Heart right ventricle (tissue), 16 donors: ENCODE results near the gene SH3RF3. TPM values are rescaled to one million over a fixed set of nuclear protein-coding genes. Genes with fewer than 3 reads are reported as not detected.

Source experiments
- ATAC-seq, 8 donors: fragments of 200-7000 bp; cut with Tn5 transposase; one replicate each; pipeline ENCODE4 v1.9.1; 2020; ENCODE audit warnings: mild to moderate bottlenecking in 8 of 8, moderate library complexity in 8 of 8, moderate number of reproducible peaks in 1 of 8
- DNase-seq, 2 donors: peaks; one replicate each; pipeline ENCODE4 v3.0.0-alpha.2; 2020
- H3K27ac ChIP-seq, 10 donors: fragments of 200-600 bp; sonication (generic) in 2 of 10; one replicate each; pipeline versions ENCODE4 v1.5.0 to v1.8.0; 2020 to 2022; ENCODE audit warnings: mild to moderate bottlenecking in 3 of 10
- H3K27me3 ChIP-seq, 7 donors: fragments of 200-600 bp; one replicate each; pipeline ENCODE4 v1.8.0; 2021 to 2022; ENCODE audit warnings: mild to moderate bottlenecking in 2 of 7
- H3K36me3 ChIP-seq, 9 donors: fragments of 200-600 bp; sonication (generic) in 1 of 9; one replicate each; pipeline versions ENCODE4 v1.5.0 to v1.8.0; 2020 to 2022; ENCODE audit warnings: mild to moderate bottlenecking in 2 of 9
- H3K4me1 ChIP-seq, 9 donors: fragments of 200-600 bp; sonication (generic) in 1 of 9; one replicate each; pipeline versions ENCODE4 v1.5.0 to v1.8.0; 2020 to 2022; ENCODE audit warnings: mild to moderate bottlenecking in 4 of 9
- H3K4me3 ChIP-seq, 10 donors: fragments of 200-600 bp; sonication (generic) in 2 of 10; one replicate each; pipeline versions ENCODE4 v1.5.0 to v1.8.0; 2020 to 2022; ENCODE audit warnings: mild to moderate bottlenecking in 7 of 10, moderate library complexity in 2 of 10
- H3K9me3 ChIP-seq, 11 donors: fragments of 200-600 bp in 10 of 11; sonication (generic) in 2 of 11; one replicate each; pipeline versions ENCODE4 v1.5.0 to v1.8.0; 2013 to 2022; ENCODE audit warnings: mild to moderate bottlenecking in 2 of 11, control low read depth in 1 of 11, moderate library complexity in 1 of 11
- CTCF ChIP-seq, 9 donors: fragments of 200-600 bp; sonication (generic) in 2 of 9; IDR thresholded peaks; one replicate each; pipeline versions ENCODE4 v1.5.0 to v1.8.0; 2021 to 2022; ENCODE audit warnings: antibody characterized with exemption in 9 of 9, mild to moderate bottlenecking in 5 of 9, moderate library complexity in 1 of 9
- WGBS, 2 donors: extraction: QIAGEN DNeasy Blood & Tissue Kit; methylation state at CpG; one replicate each; pipeline ENCODE4 v1.1.7; 2013; ENCODE audit warnings: inconsistent platforms in 1 of 2; 5-methylcytosine and 5-hydroxymethylcytosine counted together
- intact Hi-C, 10 donors: fragments of 100-400 bp; cut with DNase I; formaldehyde crosslinking; loops; one replicate each; pipeline versions ENCODE4 v1.11.1 to v1.14.2; 2022
- polyA plus RNA-seq, 2 donors: library from polyadenylated mRNA; stranded (reverse); fragments of 200-250 nt; gene quantifications; one replicate each; pipeline ENCODE4 v1.2.3, GENCODE V29; 2013
- total RNA-seq, 10 donors: library from RNA; stranded (reverse); fragmentation: NEBNext Ultra II Directional in 3 of 10; extraction: Animal tissue kit (Norgen Biotek cat#: 25700) in 3 of 10; gene quantifications; one replicate each; pipeline versions ENCODE4 v1.2.1 to v1.2.4, GENCODE V29; 2021 to 2023
- donor health status: Arrhythmogenic right ventricular cardiomyopathy.
- donor health status: ischemic (EF 13 %, LVEDD 7.1; RV severe dilation, severe dysfunction).
- donor health status: healthy with polysubstance abuse.
- donor health status: DM: no; HTN: yes; CAD: no.
- donor health status: DM: no; HTN: no; CAD: no.
- donor health status: ischemic (EF 25% LVEDD 6.9; RV normal size, moderate dysfunction).
- donor health status: ischemic (EF 25% LVEDD 5.7; RV mildly dilated, moderate dysfunction).
- donor health status: healthy.
- donor health status: DM: yes; HTN: yes; CAD: no.
- donor health status: Ischemic cardiomyopathy.
- donor health status: ischemic (EF 35%, LVEDD 5.7; RV mildly dilated, moderate dysfunction).
- donor health status: nonischemic (EF 11% LVEDD 7.7; RV severe dilation, severe dysfunction).
- donor health status: DM: yes; HTN: yes; CAD: no.
- donor health status: PGD.
- donor health status: ischemic (EF 29% LVEDD 5.4; RV normal size, mild dysfunction).
- donor health status: nonischemic (EF 23%, LVEDD 6.1; RV moderate dilation, normal function).

The SH3RF3 gene
- total and polyA plus RNA-seq, 12 donors, result 5.0 to 11.5 (median 8.6) TPM

- 63 to 67% methylated on average over 20 of the region's 20 CpGs for WGBS, 2 donors
- DNase-seq (no peak), ATAC-seq (peak in 1 of 8 donors; percentile 24)
- no peaks in the 10 kb centered on the region for H3K4me1 ChIP-seq
- H3K27me3 ChIP-seq, result no peaks in the 10 kb centered on the region
- no peak overlapping the region for H3K4me3 ChIP-seq
- intact Hi-C loops, result no loop called here
- TF ChIP-seq CTCF (IDR thresholded peaks at IDR 0.05), result no peak
- no peaks in the 10 kb centered on the region for H3K36me3 ChIP-seq
- no peaks in the 10 kb centered on the region for H3K9me3 ChIP-seq
- no peak overlapping the region for H3K27ac ChIP-seq
Measured at GRCh38 chr2:109521233-109522062, 392.4 kb downstream of the SH3RF3 start.

GRCh38 chr2:109522063-109522374 is 393.0 kb downstream of the SH3RF3 start:
- H3K9me3 ChIP-seq, result no peaks in the 10 kb centered on the region
- intact Hi-C loops, result no loop called here
- DNase-seq, result no peak

GRCh38 chr2:109523121-109523520 is 394.1 kb downstream of the SH3RF3 start:
- TF ChIP-seq CTCF (IDR thresholded peaks at IDR 0.05), result no peak
- Histone ChIP-seq H3K36me3 (no peaks in the 10 kb centered on the region), H3K27ac (no peak overlapping the region), H3K27me3 (peaks cover 0 to 5% (median 0%) of the 10 kb centered on the region in 7 donors), H3K4me3 (no peak overlapping the region), H3K4me1 (no peaks in the 10 kb centered on the region), H3K9me3 (no peaks in the 10 kb centered on the region)
- WGBS, 2 donors, result 81 to 82% methylated on average over 6 of the region's 6 CpGs
- intact Hi-C loops, result no loop called here
- no peak for DNase-seq
- ATAC-seq, result no peak

More at GRCh38 chr2:109522063-109522374, 393.0 kb downstream of the SH3RF3 start:
- Histone ChIP-seq H3K27me3 (no peaks in the 10 kb centered on the region), H3K4me3 (no peak overlapping the region), H3K36me3 (no peaks in the 10 kb centered on the region), H3K27ac (no peak overlapping the region), H3K4me1 (no peaks in the 10 kb centered on the region)
- no peak for TF ChIP-seq CTCF (IDR thresholded peaks at IDR 0.05)
- 93 to 94% methylated on average over 7 of the region's 7 CpGs for WGBS, 2 donors
- ATAC-seq, result no peak

- DNase-seq (no peak), ATAC-seq (no peak)
- H3K4me3 ChIP-seq, result no peak overlapping the region
- H3K4me1 ChIP-seq, result no peaks in the 10 kb centered on the region
- intact Hi-C loops, result no loop called here
- no peaks in the 10 kb centered on the region for H3K9me3 ChIP-seq
- no peaks in the 10 kb centered on the region for H3K36me3 ChIP-seq
- no peak for TF ChIP-seq CTCF (IDR thresholded peaks at IDR 0.05)
- WGBS, 2 donors, result 84 to 88% methylated on average over 13 of the region's 13 CpGs
- H3K27me3 ChIP-seq, result peaks cover 0 to 5% (median 0%) of the 10 kb centered on the region in 7 donors
- H3K27ac ChIP-seq, result no peak overlapping the region
Measured at GRCh38 chr2:109523536-109524361, 394.7 kb downstream of the SH3RF3 start.
